Neural crest cell (in vitro differentiated cells): ENCODE measurements around the gene SLC2A9. TPM values are rescaled to one million over a fixed set of nuclear protein-coding genes. Genes with fewer than 3 reads are reported as not detected.

ENCODE experiments used
- DNase-seq: peaks from one replicate; pipeline ENCODE4 v3.0.0; 2021; ENCODE audit warnings: low read depth, mixed read lengths, low spot score
- H3K27ac Mint-ChIP-seq: one replicate; pipeline ENCODE4 v1.8.0; 2021; ENCODE audit warnings: mild to moderate bottlenecking, mixed read lengths; ENCODE audit not compliant: unreplicated experiment
- H3K27me3 Mint-ChIP-seq: 2 replicates; pipeline ENCODE4 v1.8.0; 2021; ENCODE audit warnings: low read depth, mild to moderate bottlenecking, mixed read lengths
- H3K36me3 Mint-ChIP-seq: 2 replicates; pipeline ENCODE4 v1.8.0; 2021; ENCODE audit warnings: low read depth, mild to moderate bottlenecking, mixed read lengths
- H3K4me1 Mint-ChIP-seq: 2 replicates; pipeline ENCODE4 v1.8.0; 2021; ENCODE audit warnings: mixed read lengths
- H3K4me3 Mint-ChIP-seq: one replicate; pipeline ENCODE4 v1.8.0; 2021; ENCODE audit warnings: mild to moderate bottlenecking, mixed read lengths
- H3K9me3 Mint-ChIP-seq: 2 replicates; pipeline ENCODE4 v1.8.0; 2021; ENCODE audit warnings: mixed read lengths
- CTCF ChIP-seq: fragments of 200-600 bp; sonication (generic); conservative IDR thresholded peaks from 2 replicates; pipeline ENCODE4 v1.5.0; 2021; ENCODE audit warnings: antibody characterized with exemption, mild to moderate bottlenecking
- total RNA-seq: library from RNA; stranded (reverse); gene quantifications from 2 replicates; pipeline ENCODE4 v1.2.1, GENCODE V29; 2021

Gene SLC2A9
- total RNA-seq, 1 donor from 2014 or later: 0.26 TPM

- DNase-seq: no peak
- Mint-ChIP-seq H3K9me3 (no peaks in the 10 kb centered on the region), H3K27ac (no peak overlapping the region), H3K27me3 (peaks cover 20% of the 10 kb centered on the region), H3K36me3 (no peaks in the 10 kb centered on the region), H3K4me3 (no peak overlapping the region), H3K4me1 (peaks cover 5% of the 10 kb centered on the region)
- no peak for TF ChIP-seq CTCF
These were observed 95.4 kb downstream of the SLC2A9 start for GRCh38 chr4:9925750-9926439.

- Mint-ChIP-seq H3K9me3 (no peaks in the 10 kb centered on the region), H3K4me1 (peaks cover 7% of the 10 kb centered on the region), H3K27me3 (peaks cover 11% of the 10 kb centered on the region), H3K4me3 (no peak overlapping the region), H3K27ac (no peak overlapping the region), H3K36me3 (no peaks in the 10 kb centered on the region)
- no peak for DNase-seq
- no peak for TF ChIP-seq CTCF
These were observed 96.5 kb downstream of the SLC2A9 start for GRCh38 chr4:9924750-9925149.

GRCh38 chr4:9923195-9923812, 98.0 kb downstream of the SLC2A9 start:
- Mint-ChIP-seq H3K4me3 (no peak overlapping the region), H3K27ac (no peak overlapping the region), H3K4me1 (peaks cover 7% of the 10 kb centered on the region), H3K27me3 (peaks cover 5% of the 10 kb centered on the region), H3K36me3 (no peaks in the 10 kb centered on the region), H3K9me3 (no peaks in the 10 kb centered on the region)
- TF ChIP-seq CTCF: no peak
- DNase-seq: no peak

- no peak for TF ChIP-seq CTCF
- Mint-ChIP-seq H3K4me3 (no peak overlapping the region), H3K36me3 (no peaks in the 10 kb centered on the region), H3K4me1 (peaks cover 7% of the 10 kb centered on the region), H3K27me3 (no peaks in the 10 kb centered on the region), H3K9me3 (no peaks in the 10 kb centered on the region), H3K27ac (no peak overlapping the region)
- DNase-seq: no peak
These were observed 100.0 kb downstream of the SLC2A9 start for GRCh38 chr4:9921326-9921725.

- no peaks in the 10 kb centered on the region for H3K9me3 Mint-ChIP-seq
- no peaks in the 10 kb centered on the region for H3K36me3 Mint-ChIP-seq
- H3K27ac Mint-ChIP-seq: no peak overlapping the region
- no peak for TF ChIP-seq CTCF
- no peak overlapping the region for H3K4me3 Mint-ChIP-seq
- no peaks in the 10 kb centered on the region for H3K27me3 Mint-ChIP-seq
- H3K4me1 Mint-ChIP-seq: peaks cover 7% of the 10 kb centered on the region
- DNase-seq: no peak
These were observed 101.3 kb downstream of the SLC2A9 start for GRCh38 chr4:9920029-9920428.
